DOHH2 (cell line): Measurements from ENCODE around the gene RAB40B.
A peak's percentile ranks its signal among the peaks of the same experiment; 100 is the strongest.
"Not testable (repeated sequence)": the region's sequence is repeated elsewhere in the genome, so short reads cannot be mapped to it uniquely, and the experiment has no call there.

ENCODE experiments used
- H3F3A ChIP-seq: fragments of 200-600 bp; sonication (generic), shearing (Covaris generic); 2 replicates; pipeline ENCODE4 v1.6.0; 2016; ENCODE audit warnings: antibody characterized with exemption, mild to moderate bottlenecking; ENCODE audit not compliant: control insufficient read depth, insufficient read depth
- H3K27ac ChIP-seq: fragments of 200-600 bp; sonication (generic); 2 replicates; pipeline ENCODE4 v1.5.1; 2014; ENCODE audit warnings: low read depth, mild to moderate bottlenecking, low read length, moderate library complexity
- H3K27me3 ChIP-seq: fragments of 200-600 bp; sonication (generic); 2 replicates; pipeline ENCODE4 v1.6.1; 2014; ENCODE audit warnings: mild to moderate bottlenecking, low read length, mixed read lengths; ENCODE audit not compliant: control insufficient read depth
- H3K36me3 ChIP-seq: fragments of 200-600 bp; sonication (generic); 2 replicates; pipeline ENCODE4 v1.6.1; 2014; ENCODE audit warnings: mild to moderate bottlenecking, low read length, moderate library complexity, mixed read lengths; ENCODE audit not compliant: control insufficient read depth
- H3K4me1 ChIP-seq: fragments of 200-600 bp; sonication (generic); 2 replicates; pipeline ENCODE4 v1.6.1; 2014; ENCODE audit warnings: mild to moderate bottlenecking, low read length, mixed read lengths; ENCODE audit not compliant: control insufficient read depth
- H3K4me2 ChIP-seq: fragments of 200-600 bp; sonication (generic); 2 replicates; pipeline ENCODE4 v1.6.0; 2014; ENCODE audit warnings: mild to moderate bottlenecking, low read length, moderate library complexity
- H3K4me3 ChIP-seq: fragments of 200-600 bp; sonication (generic); 2 replicates; pipeline ENCODE4 v1.5.1; 2014; ENCODE audit warnings: mild to moderate bottlenecking, low read length, mixed read lengths
- H3K79me2 ChIP-seq: fragments of 200-600 bp; sonication (generic); 2 replicates; pipeline ENCODE4 v1.6.1; 2014; ENCODE audit warnings: mild to moderate bottlenecking, low read length, mixed read lengths; ENCODE audit not compliant: control insufficient read depth
- H3K9me2 ChIP-seq: fragments of 200-600 bp; sonication (generic); replicated peaks from 2 replicates; pipeline ENCODE4 v1.6.1; 2014; ENCODE audit warnings: mild to moderate bottlenecking, low read length, mixed read lengths; ENCODE audit not compliant: control insufficient read depth
- H3K9me3 ChIP-seq: fragments of 200-600 bp; sonication (generic); 2 replicates; pipeline ENCODE4 v1.6.1; 2014; ENCODE audit warnings: antibody characterized with exemption, low read length, mixed read lengths; ENCODE audit not compliant: control insufficient read depth, insufficient read depth
- H4K20me1 ChIP-seq: fragments of 200-600 bp; sonication (generic); 2 replicates; pipeline ENCODE4 v1.6.0; 2014; ENCODE audit warnings: low read depth, mild to moderate bottlenecking, antibody characterized with exemption, low read length, moderate library complexity; ENCODE audit not compliant: control insufficient read depth, insufficient read depth
- CTCF ChIP-seq: fragments of 200-600 bp; sonication (generic); IDR thresholded peaks from one replicate; pipeline ENCODE4 v1.5.1; 2014; ENCODE audit warnings: antibody characterized with exemption, mild to moderate bottlenecking, low read depth, low read length; ENCODE audit not compliant: poor library complexity, severe bottlenecking
- EZH2phosphoT487 ChIP-seq: fragments of 200-600 bp; sonication (generic); IDR thresholded peaks from 2 replicates; pipeline ENCODE4 v1.6.1; 2017; ENCODE audit warnings: borderline replicate concordance, mild to moderate bottlenecking, antibody characterized with exemption, low read length, moderate library complexity, mixed read lengths

Gene RAB40B

GRCh38 chr17:82698065-82698973 is at the start of gene RAB40B:
Gene RAB40B, minus strand, starts transcription at chr17:82698698. Its CDS starts 102 bp downstream, at chr17:82698596.
- no peaks in the 10 kb centered on the region for H4K20me1 ChIP-seq
- peak within 1 kb of the TSS; percentile 53 for H3K4me3 ChIP-seq
- no peaks in the 10 kb centered on the region for H3K27me3 ChIP-seq
- H3K79me2 ChIP-seq, result no peaks in the 10 kb centered on the region
- H3K36me3 ChIP-seq, result no peaks in the 10 kb centered on the region
- peaks cover 4% of the 10 kb centered on the region; the same call in 1 of the 2 replicates for H3K4me1 ChIP-seq
- no peak for TF ChIP-seq EZH2phosphoT487
- TF ChIP-seq CTCF, result no peak
- H3F3A ChIP-seq, result no peaks in the 10 kb centered on the region
- H3K9me2 ChIP-seq, result no peaks in the 10 kb centered on the region
- no peak within 1 kb of the TSS for H3K27ac ChIP-seq
- peak within 1 kb of the TSS; percentile 56 for H3K4me2 ChIP-seq
- H3K9me3 ChIP-seq, result peaks cover 9% of the 10 kb centered on the region

- H3K27ac ChIP-seq, result no peak overlapping the region
- no peaks in the 10 kb centered on the region for H3K27me3 ChIP-seq
- no peaks in the 10 kb centered on the region for H4K20me1 ChIP-seq
- no peaks in the 10 kb centered on the region for H3K79me2 ChIP-seq
- peaks cover 13% of the 10 kb centered on the region for H3K36me3 ChIP-seq
- H3K4me1 ChIP-seq, result no peaks in the 10 kb centered on the region
- no peak for TF ChIP-seq CTCF
- no peak for TF ChIP-seq EZH2phosphoT487
- peaks cover 9% of the 10 kb centered on the region for H3K9me3 ChIP-seq
- H3K9me2 ChIP-seq, result no peaks in the 10 kb centered on the region
- no peaks in the 10 kb centered on the region for H3F3A ChIP-seq
- H3K4me2 ChIP-seq, result no peak overlapping the region
- no peak overlapping the region for H3K4me3 ChIP-seq
Measured at GRCh38 chr17:82745524-82745923, 47.0 kb upstream of the RAB40B start.

GRCh38 chr17:82744736-82745135 is 46.2 kb upstream of the RAB40B start:
- not testable (repeated sequence) for H3K9me2 ChIP-seq, H3K27ac ChIP-seq, H3K27me3 ChIP-seq, H3F3A ChIP-seq, H3K4me3 ChIP-seq, H3K4me1 ChIP-seq, H3K4me2 ChIP-seq, H3K79me2 ChIP-seq, H4K20me1 ChIP-seq
- Histone ChIP-seq H3K9me3 (peaks cover 17% of the 10 kb centered on the region), H3K36me3 (peaks cover 18% of the 10 kb centered on the region)
